Ovary (tissue), 9 donors: ENCODE results near the gene F7. TPM values are rescaled to one million over a fixed set of nuclear protein-coding genes. Genes with fewer than 3 reads are reported as not detected.
A peak's percentile ranks its signal among the peaks of the same experiment; 100 is the strongest.

Experiments used
- DNase-seq, 5 donors: peaks; one replicate each; pipeline ENCODE4 v3.0.0-alpha.2; 2019 to 2020
- H3K27ac ChIP-seq, 2 donors: fragments of 200-600 bp; one replicate each; pipeline versions ENCODE4 v1.5.1 to v1.8.0; 2019 to 2022
- H3K27me3 ChIP-seq: fragments of 200-600 bp; one replicate; pipeline ENCODE4 v1.8.0; 2022
- H3K36me3 ChIP-seq: fragments of 200-600 bp; sonication (generic); one replicate; pipeline ENCODE4 v1.5.1; 2019
- H3K4me1 ChIP-seq: one replicate; pipeline ENCODE4 v1.8.1; 2013; ENCODE audit warnings: mild to moderate bottlenecking, moderate library complexity; ENCODE audit not compliant: insufficient read depth
- H3K4me3 ChIP-seq: fragments of 200-600 bp; sonication (generic); one replicate; pipeline ENCODE4 v1.5.1; 2017
- H3K9me3 ChIP-seq, 2 donors: fragments of 200-600 bp in 1 of 2; sonication (generic) in 1 of 2; one replicate each; pipeline versions ENCODE4 v1.5.1 to v1.8.1; 2013 to 2019; ENCODE audit warnings: mild to moderate bottlenecking in 1 of 2, moderate library complexity in 1 of 2
- EP300 ChIP-seq: sonication (generic); formaldehyde crosslinking; IDR thresholded peaks from one replicate; pipeline ENCODE4 v1.6.1; 2017; ENCODE audit warnings: antibody characterized with exemption
- POLR2A ChIP-seq: fragments of 450-650 bp; IDR thresholded peaks from one replicate; pipeline ENCODE4 v1.6.1; 2017; ENCODE audit warnings: antibody characterized with exemption, mild to moderate bottlenecking, moderate library complexity
- WGBS, 3 donors: extraction: QIAGEN DNeasy Blood & Tissue Kit in 1 of 3; methylation state at CpG; one replicate each; pipeline versions ENCODE4 v1.1.5 to v1.1.7; 2013 to 2017; 5-methylcytosine and 5-hydroxymethylcytosine counted together
- intact Hi-C, 4 donors: fragments of 100-400 bp; cut with DNase I; formaldehyde crosslinking; loops; one replicate each; pipeline versions ENCODE4 v1.11.0 to v1.15.1; 2022 to 2023
- polyA plus RNA-seq, 2 donors: library from polyadenylated mRNA; stranded (reverse); fragments of 200-250 nt in 1 of 2; fragments of 350-450 nt in 1 of 2; fragmentation: Illumina TruSeq in 1 of 2; extraction: RNeasy Lipid Tissue Mini Kit (QIAGEN cat#74804) in 1 of 2; gene quantifications; one replicate each; pipeline ENCODE4 v1.2.3, GENCODE V29; 2013 to 2014
- total RNA-seq, 7 donors: library from RNA; depleted of rRNA in 2 of 7; stranded (reverse); fragments of >200 nt in 2 of 7; fragmentation: NEBNext Ultra II Directional in 3 of 7; extraction: Animal tissue kit (Norgen Biotek cat#: 25700) in 3 of 7; gene quantifications; one replicate each; pipeline versions ENCODE4 v1.1.0 to v1.2.4, GENCODE V29; 2016 to 2023
- TF ChIP-seq, protein P1 (sequence below), 3 donors: fragments of 450-650 bp in 2 of 3; fragments of 200-600 bp in 1 of 3; IDR thresholded peaks; one replicate each; pipeline versions ENCODE4 v1.5.1 to v1.8.0; 2016 to 2022; ENCODE audit warnings: antibody characterized with exemption in 3 of 3, mild to moderate bottlenecking in 1 of 3
- donor health status: DM: no; HTN: no; CAD: no; lungs with moderate emphysema.
- donor health status: DM: no; HTN: no; CAD: no.
- donor health status: Bipolar disorder and iron deficiency.
- donor health status: DM: yes; HTN: yes; CAD: no.
- donor health status: DM: no; HTN: no; CAD: no.
- donor health status: DM: yes; HTN: yes; CAD: no.

F7 gene
- total and polyA plus RNA-seq, 9 donors: 0.11 to 2.1 (median 0.35) TPM; not detected in 2

DNA sequence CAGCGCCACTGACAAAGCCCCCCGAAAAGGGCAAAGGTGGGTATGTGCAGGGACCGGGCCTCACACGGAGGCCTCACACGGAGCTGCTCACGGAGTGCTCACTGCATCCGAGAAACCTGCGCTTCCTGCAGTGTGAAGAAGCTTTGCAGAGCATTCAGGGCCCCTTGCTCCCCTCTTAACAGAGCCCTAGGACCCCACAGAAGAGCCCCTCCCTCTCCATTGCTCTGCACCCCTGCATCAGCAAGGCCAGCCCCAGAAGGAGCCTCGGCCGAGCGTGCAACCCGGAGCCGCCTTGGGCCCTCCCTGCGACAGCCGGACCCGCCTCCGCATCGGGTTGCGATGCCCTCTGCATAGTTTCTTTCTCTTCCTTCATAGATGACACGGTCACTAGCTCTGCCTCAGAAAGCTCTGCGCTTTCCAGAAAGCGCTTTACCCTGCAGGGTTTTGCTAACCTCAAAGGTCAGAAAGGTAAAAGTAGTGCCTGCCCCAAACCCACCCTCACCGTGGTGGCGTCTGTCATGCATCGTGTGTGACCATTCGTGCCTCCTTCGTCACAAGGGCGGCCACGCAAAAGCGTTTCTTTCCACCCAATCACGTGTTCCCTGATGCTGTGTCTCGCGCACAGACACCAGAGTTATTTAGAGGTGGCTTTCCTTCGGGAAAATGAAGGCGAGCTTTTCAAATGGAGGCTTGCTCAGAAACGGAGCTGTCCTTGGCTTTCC, 15.7 kb upstream of the F7 start:
- H3K9me3 ChIP-seq: no peaks in the 10 kb centered on the region
- 68 to 76% (median 69%) methylated on average over 36 of the region's 36 CpGs for WGBS, 3 donors
- H3K4me1 ChIP-seq: no peaks in the 10 kb centered on the region
- intact Hi-C loops: no loop called here
- DNase-seq: peak in 1 of 5 donors; percentile 4
- H3K27ac ChIP-seq: no peak overlapping the region
- H3K27me3 ChIP-seq: no peaks in the 10 kb centered on the region
- H3K36me3 ChIP-seq: no peaks in the 10 kb centered on the region
- TF ChIP-seq EP300: no peak
- TF ChIP-seq, protein P1, sequence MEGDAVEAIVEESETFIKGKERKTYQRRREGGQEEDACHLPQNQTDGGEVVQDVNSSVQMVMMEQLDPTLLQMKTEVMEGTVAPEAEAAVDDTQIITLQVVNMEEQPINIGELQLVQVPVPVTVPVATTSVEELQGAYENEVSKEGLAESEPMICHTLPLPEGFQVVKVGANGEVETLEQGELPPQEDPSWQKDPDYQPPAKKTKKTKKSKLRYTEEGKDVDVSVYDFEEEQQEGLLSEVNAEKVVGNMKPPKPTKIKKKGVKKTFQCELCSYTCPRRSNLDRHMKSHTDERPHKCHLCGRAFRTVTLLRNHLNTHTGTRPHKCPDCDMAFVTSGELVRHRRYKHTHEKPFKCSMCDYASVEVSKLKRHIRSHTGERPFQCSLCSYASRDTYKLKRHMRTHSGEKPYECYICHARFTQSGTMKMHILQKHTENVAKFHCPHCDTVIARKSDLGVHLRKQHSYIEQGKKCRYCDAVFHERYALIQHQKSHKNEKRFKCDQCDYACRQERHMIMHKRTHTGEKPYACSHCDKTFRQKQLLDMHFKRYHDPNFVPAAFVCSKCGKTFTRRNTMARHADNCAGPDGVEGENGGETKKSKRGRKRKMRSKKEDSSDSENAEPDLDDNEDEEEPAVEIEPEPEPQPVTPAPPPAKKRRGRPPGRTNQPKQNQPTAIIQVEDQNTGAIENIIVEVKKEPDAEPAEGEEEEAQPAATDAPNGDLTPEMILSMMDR (IDR thresholded peaks at IDR 0.05): no peak
- no peak for TF ChIP-seq POLR2A
- H3K4me3 ChIP-seq: no peak overlapping the region

DNA sequence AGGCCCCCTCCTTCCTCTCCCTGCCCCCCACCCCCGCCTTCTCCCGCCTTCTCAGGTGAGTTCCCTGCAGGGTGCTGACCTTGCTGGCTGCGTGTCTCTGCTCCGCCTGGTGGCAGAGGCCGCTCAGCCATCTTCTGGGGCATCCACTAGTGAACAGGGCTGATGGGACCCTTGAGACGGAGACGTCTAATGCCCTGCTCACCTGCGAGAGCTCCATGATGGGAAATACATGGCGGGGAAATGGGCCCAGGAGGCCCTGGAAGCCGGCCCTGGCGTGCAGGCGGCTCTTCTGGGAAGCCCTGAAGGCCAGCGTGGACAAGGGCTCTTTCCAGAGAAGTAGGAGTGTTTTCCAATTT, 15.2 kb upstream of the F7 start:
- no peak overlapping the region for H3K27ac ChIP-seq
- no peaks in the 10 kb centered on the region for H3K27me3 ChIP-seq
- DNase-seq: peak in 1 of 5 donors; percentile 5
- TF ChIP-seq POLR2A: no peak
- no peaks in the 10 kb centered on the region for H3K9me3 ChIP-seq
- WGBS, 3 donors: 79 to 89% (median 87%) methylated on average over 13 of the region's 13 CpGs
- intact Hi-C loops: no loop called here
- no peaks in the 10 kb centered on the region for H3K4me1 ChIP-seq
- H3K4me3 ChIP-seq: no peak overlapping the region
- no peaks in the 10 kb centered on the region for H3K36me3 ChIP-seq

GRCh38 chr13:113090806-113091205, 14.8 kb upstream of the F7 start:
- H3K4me1 ChIP-seq: no peaks in the 10 kb centered on the region
- no peaks in the 10 kb centered on the region for H3K36me3 ChIP-seq
- WGBS, 3 donors: 81 to 87% (median 84%) methylated on average over 24 of the region's 24 CpGs
- H3K27me3 ChIP-seq: no peaks in the 10 kb centered on the region
- no peak overlapping the region for H3K4me3 ChIP-seq
- DNase-seq: peak in 1 of 5 donors; percentile 9
- no peak overlapping the region for H3K27ac ChIP-seq
- no peaks in the 10 kb centered on the region for H3K9me3 ChIP-seq
- intact Hi-C loops: no loop called here
- no peak for TF ChIP-seq EP300
- TF ChIP-seq, protein P1 (IDR thresholded peaks at IDR 0.05): no peak
- TF ChIP-seq POLR2A: no peak

- no peaks in the 10 kb centered on the region for H3K4me1 ChIP-seq
- no peaks in the 10 kb centered on the region for H3K36me3 ChIP-seq
- no peak overlapping the region for H3K4me3 ChIP-seq
- TF ChIP-seq, protein P1 (IDR thresholded peaks at IDR 0.05): no peak
- TF ChIP-seq EP300 (no peak), POLR2A (no peak)
- 83 to 84% (median 84%) methylated on average over 24 to 30 of the region's 30 CpGs for WGBS, 3 donors
- intact Hi-C loops: no loop called here
- H3K9me3 ChIP-seq: no peaks in the 10 kb centered on the region
- DNase-seq: peak in 1 of 5 donors; percentile 7
- H3K27ac ChIP-seq: no peak overlapping the region
- no peaks in the 10 kb centered on the region for H3K27me3 ChIP-seq
Measured at GRCh38 chr13:113091211-113091771, 14.3 kb upstream of the F7 start.
